NK-92 treated with Interleukin-12 subunit alpha and Interleukin-12 subunit beta, amount 100 ng/mL, for 24 hours (cell line): ENCODE measurements around the gene PGAM2.
"Not testable (repeated sequence)": the region's sequence is repeated elsewhere in the genome, so short reads cannot be mapped to it uniquely, and the experiment has no call there.

Experiments
- DNase-seq: peaks from one replicate; lab custom pipeline; 2025; lab: John Stamatoyannopoulos, UW

The PGAM2 gene

GRCh38 chr7:44050121-44050914 is 15.0 kb downstream of the PGAM2 start:
- DNase-seq: no peak

GRCh38 chr7:44048031-44048795 is 17.2 kb downstream of the PGAM2 start:
- no peak for DNase-seq

- no peak for DNase-seq
These were observed 18.9 kb downstream of the PGAM2 start for GRCh38 chr7:44046321-44047061.

GRCh38 chr7:44045226-44046014 is 19.9 kb downstream of the PGAM2 start:
- no peak for DNase-seq

DNA sequence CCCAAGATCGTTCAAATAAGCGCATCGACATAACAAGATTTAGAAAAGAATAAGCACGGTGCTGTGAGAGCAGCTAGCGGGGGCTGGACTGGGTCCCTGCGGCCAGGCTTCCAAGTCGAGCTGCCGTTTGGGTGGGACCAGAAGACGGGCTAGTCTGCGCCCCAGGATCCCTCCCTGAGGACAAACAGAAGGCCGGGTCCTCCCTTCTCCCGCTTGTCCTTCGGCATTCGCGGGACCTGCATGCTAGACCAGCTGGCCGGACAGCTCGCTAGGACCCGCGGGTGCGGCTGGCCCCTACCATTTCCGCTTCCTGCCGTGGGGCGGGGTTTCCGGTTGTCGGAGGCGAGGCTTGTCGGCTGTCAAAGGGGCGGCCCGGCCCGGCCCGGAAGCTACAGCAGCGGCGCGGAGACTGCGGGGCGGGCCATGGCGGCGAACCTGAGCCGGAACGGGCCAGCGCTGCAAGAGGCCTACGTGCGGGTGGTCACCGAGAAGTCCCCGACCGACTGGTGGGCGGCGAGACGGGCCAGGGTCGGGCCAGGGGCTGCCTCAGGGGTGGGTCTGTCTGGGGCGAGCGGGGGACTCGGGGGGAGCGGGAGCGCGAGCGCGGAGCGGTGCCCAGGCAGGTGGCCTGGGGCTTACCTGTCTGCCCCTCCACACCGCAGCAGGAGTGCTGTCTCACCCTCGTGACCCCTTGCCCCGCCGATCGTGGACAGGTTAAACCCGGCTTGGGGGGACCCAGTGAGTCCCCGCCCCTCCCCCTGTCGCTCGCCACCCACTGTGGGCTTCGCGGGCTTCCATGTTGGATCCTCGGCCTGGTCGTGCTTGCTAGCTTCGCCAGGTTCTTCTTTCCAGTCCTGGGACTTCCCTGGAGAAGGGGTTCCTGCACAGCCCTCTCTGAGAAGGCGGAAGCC is 20.8 kb downstream of the PGAM2 start, which contains the start of gene DBNL:
TSS of gene DBNL (plus strand) at position 388 of the 911 bp plus-strand sequence. CDS start at position 424, 36 bp downstream.
- peak; percentile 79 for DNase-seq

GRCh38 chr7:44043902-44044301 is 21.5 kb downstream of the PGAM2 start:
- DNase-seq: no peak

DNA sequence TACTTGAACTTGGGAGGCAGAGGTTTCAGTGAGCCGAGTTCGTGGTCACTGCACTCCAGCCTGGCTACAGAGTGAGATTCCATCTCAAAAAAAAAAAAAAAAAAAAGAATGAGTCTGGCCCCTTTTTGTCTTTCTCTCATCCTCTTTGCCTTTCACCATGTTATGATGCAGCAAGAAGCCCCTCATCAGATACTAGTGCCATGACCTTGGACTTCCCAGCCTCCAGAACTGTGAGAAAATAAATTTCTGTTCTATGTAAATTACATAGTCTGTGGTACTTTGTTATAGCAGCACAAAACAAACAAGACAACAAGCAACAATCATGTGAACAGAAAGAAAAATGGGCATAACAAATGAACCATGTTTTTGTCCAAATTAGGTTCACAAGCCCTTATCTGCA is 23.1 kb downstream of the PGAM2 start:
- no peak for DNase-seq

DNA sequence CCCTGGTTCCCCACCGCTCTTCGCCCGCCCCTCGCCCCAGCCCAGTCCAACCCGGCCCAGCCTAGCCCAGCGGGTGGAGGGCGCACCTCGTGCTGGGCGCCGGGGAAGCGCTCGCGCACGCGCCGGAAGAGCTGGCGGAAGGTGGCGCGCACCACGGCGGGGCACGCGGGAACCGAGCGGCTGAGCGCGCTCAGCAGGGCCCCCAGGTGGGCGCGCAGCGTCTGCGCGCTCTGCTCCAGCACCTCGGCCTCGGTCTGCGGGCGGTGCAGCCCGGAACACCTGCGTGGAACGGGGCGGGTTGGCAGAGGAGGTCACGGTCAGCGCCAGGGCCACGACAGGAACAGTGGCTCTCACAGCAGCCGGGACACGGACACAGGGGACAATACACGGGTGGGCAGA is 24.9 kb downstream of the PGAM2 start:
- peak; percentile 36 for DNase-seq

GRCh38 chr7:44039800-44040492 is 25.4 kb downstream of the PGAM2 start:
- DNase-seq: not testable (repeated sequence)

- DNase-seq: peak; percentile 66
These were observed 26.3 kb downstream of the PGAM2 start for GRCh38 chr7:44038961-44039558.

GRCh38 chr7:44038553-44038952 is 26.8 kb downstream of the PGAM2 start:
- DNase-seq: not testable (repeated sequence)

DNA sequence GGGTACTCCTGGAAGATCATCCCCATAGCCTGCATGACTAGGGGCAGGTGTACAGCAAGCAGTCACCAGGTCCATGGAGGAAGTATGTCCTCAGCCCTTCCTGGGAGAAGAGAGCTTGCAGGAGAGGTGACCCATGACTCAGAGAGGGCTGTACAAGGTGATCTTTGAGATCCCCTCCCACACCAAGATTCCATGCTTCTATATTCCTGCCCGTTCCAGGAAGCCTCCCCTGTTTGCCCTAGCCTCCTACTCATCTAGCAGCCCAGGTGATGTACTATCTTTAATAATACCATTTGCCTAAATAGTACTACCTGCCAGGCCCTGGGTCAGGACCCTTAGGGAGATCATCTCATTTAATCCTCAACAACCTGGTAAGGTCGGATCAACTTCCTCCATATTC is 27.4 kb downstream of the PGAM2 start:
- not testable (repeated sequence) for DNase-seq

GRCh38 chr7:44036364-44036763 is 29.0 kb downstream of the PGAM2 start:
- DNase-seq: not testable (repeated sequence)

- not testable (repeated sequence) for DNase-seq
These were observed 31.2 kb downstream of the PGAM2 start for GRCh38 chr7:44033971-44034844.

DNA sequence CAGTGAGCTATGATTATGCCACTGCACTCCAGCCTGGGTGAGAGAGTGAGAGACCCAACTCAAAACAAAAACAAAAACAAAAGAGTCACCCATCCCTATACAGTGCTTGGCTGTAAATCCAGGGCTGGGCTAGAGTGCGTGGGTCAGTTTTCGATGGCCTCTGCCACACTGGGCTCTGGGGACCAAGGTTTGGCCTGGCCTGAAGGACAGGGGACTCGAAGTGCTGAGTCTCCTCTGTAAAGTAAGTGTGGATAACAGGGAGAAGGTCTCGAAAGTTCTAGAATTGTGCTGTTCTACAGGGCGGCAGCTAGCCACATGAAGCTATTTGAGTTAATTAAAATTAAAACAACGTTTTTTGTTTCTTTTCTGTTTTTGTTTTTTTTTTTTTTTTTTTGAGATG is 33.3 kb downstream of the PGAM2 start:
- DNase-seq: not testable (repeated sequence)

- DNase-seq: not testable (repeated sequence)
These were observed 34.0 kb downstream of the PGAM2 start for GRCh38 chr7:44031319-44031718.

- not testable (repeated sequence) for DNase-seq
These were observed 35.3 kb downstream of the PGAM2 start for GRCh38 chr7:44030029-44030428.

DNA sequence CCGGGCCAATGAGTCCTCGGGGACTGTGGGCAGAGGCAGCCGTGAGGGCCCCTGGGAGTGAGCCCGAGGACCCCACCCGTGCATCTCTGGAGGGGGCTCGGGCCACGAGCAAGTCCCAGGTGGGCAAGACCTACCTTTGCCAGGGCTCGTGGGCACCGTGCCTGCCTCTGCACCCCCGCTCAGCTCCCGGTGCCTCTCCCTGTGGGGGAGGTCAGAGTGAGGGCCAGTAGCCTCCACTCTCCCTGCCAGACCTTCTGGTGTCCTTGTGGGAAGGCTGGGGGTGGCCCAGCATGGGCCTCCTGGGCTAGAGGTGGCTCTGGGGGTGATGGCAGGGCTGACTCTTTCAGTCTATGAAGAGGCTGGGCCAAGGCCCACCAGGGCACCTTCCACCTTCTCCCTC is 35.9 kb downstream of the PGAM2 start:
- DNase-seq: not testable (repeated sequence)
